PC-3 (cell line): ENCODE measurements around the gene HBS1L.

ENCODE experiments used
- EZH2 ChIP-seq: fragments of 300-600 bp; sonication (generic); IDR thresholded peaks from one replicate; pipeline ENCODE4 v1.6.1; 2017; ENCODE audit warnings: antibody characterized with exemption, mild to moderate bottlenecking, low read length; ENCODE audit not compliant: unreplicated experiment
- EZH2phosphoT487 ChIP-seq: fragments of 300-600 bp; sonication (generic); IDR thresholded peaks from 2 replicates; pipeline ENCODE4 v1.6.1; 2018; ENCODE audit warnings: mild to moderate bottlenecking, antibody characterized with exemption, low read length, borderline replicate concordance
- TF ChIP-seq, protein P1 (sequence below): fragments of 300-600 bp; sonication (generic); conservative IDR thresholded peaks from 2 replicates; pipeline ENCODE4 v1.5.1; 2017; ENCODE audit warnings: antibody characterized with exemption, low read depth, mild to moderate bottlenecking, low read length

- TF ChIP-seq, protein P1, sequence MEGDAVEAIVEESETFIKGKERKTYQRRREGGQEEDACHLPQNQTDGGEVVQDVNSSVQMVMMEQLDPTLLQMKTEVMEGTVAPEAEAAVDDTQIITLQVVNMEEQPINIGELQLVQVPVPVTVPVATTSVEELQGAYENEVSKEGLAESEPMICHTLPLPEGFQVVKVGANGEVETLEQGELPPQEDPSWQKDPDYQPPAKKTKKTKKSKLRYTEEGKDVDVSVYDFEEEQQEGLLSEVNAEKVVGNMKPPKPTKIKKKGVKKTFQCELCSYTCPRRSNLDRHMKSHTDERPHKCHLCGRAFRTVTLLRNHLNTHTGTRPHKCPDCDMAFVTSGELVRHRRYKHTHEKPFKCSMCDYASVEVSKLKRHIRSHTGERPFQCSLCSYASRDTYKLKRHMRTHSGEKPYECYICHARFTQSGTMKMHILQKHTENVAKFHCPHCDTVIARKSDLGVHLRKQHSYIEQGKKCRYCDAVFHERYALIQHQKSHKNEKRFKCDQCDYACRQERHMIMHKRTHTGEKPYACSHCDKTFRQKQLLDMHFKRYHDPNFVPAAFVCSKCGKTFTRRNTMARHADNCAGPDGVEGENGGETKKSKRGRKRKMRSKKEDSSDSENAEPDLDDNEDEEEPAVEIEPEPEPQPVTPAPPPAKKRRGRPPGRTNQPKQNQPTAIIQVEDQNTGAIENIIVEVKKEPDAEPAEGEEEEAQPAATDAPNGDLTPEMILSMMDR, result no peak
- TF ChIP-seq EZH2phosphoT487, result no peak
- TF ChIP-seq EZH2, result no peak
Observed at GRCh38 chr6:134992155-134992554, 62.5 kb downstream of the HBS1L start.
